Endometrial microvascular endothelial cells (primary cell): ENCODE results near the gene ZFHX2. TPM values are rescaled to one million over a fixed set of nuclear protein-coding genes. Genes with fewer than 3 reads are reported as not detected.

Source experiments
- in situ Hi-C: cut with HindIII; loops from 2 replicates; pipeline ENCODE4 v1.10.0; 2017; ENCODE audit warnings: low sequenced_read_pairs, low pct_unique_long_range_greater_than_20kb; ENCODE audit errors: inconsistent ontology term
- total RNA-seq: library from RNA; depleted of rRNA; stranded (reverse); fragments of >200 nt; gene quantifications from one replicate; pipeline ENCODE4 v1.2.3, GENCODE V29; 2015; ENCODE audit errors: inconsistent ontology term

Gene ZFHX2
- total RNA-seq, 1 donor from 2014 or later: under 0.01 TPM

- in situ Hi-C loops: no loop called here
These were observed 22.5 kb downstream of the ZFHX2 start for GRCh38 chr14:23529016-23529415.

- in situ Hi-C loops: no loop called here
These were observed 23.0 kb downstream of the ZFHX2 start for GRCh38 chr14:23528555-23528954.

GRCh38 chr14:23525611-23526010 is 26.0 kb downstream of the ZFHX2 start:
- in situ Hi-C loops: no loop called here

GRCh38 chr14:23524954-23525353 is 26.6 kb downstream of the ZFHX2 start:
- in situ Hi-C loops: no loop called here

- in situ Hi-C loops: no loop called here
These were observed 28.1 kb downstream of the ZFHX2 start for GRCh38 chr14:23523229-23524016.

GRCh38 chr14:23522643-23523198 is 28.8 kb downstream of the ZFHX2 start:
- in situ Hi-C loops: no loop called here

- in situ Hi-C loops: no loop called here
These were observed 29.6 kb downstream of the ZFHX2 start for GRCh38 chr14:23521785-23522640.

- in situ Hi-C loops: no loop called here
These were observed 30.5 kb downstream of the ZFHX2 start for GRCh38 chr14:23520899-23521533.

GRCh38 chr14:23518709-23519108 is 32.9 kb downstream of the ZFHX2 start:
- in situ Hi-C loops: no loop called here

- in situ Hi-C loops: no loop called here
These were observed 33.8 kb downstream of the ZFHX2 start for GRCh38 chr14:23517650-23518326.

- in situ Hi-C loops: no loop called here
These were observed 37.0 kb downstream of the ZFHX2 start for GRCh38 chr14:23514644-23514957.

GRCh38 chr14:23513818-23514643 is 37.5 kb downstream of the ZFHX2 start:
- in situ Hi-C loops: no loop called here

- in situ Hi-C loops: no loop called here
These were observed 38.4 kb downstream of the ZFHX2 start for GRCh38 chr14:23513005-23513817.

- in situ Hi-C loops: no loop called here
These were observed 39.4 kb downstream of the ZFHX2 start for GRCh38 chr14:23512156-23512555.

- in situ Hi-C loops: no loop called here
These were observed 57.3 kb downstream of the ZFHX2 start for GRCh38 chr14:23494223-23494622.

GRCh38 chr14:23492618-23493272 is 58.8 kb downstream of the ZFHX2 start:
- in situ Hi-C loops: no loop called here

- in situ Hi-C loops: no loop called here
These were observed 64.3 kb downstream of the ZFHX2 start for GRCh38 chr14:23487216-23487615.
